Stimulated activated CD4-positive, alpha-beta T cell treated with anti-CD3 and anti-CD28 coated beads, Interleukin-15, amount 100 ng/mL, for 48 hours (primary cell): Measurements from ENCODE around the gene ARFRP1.
A peak's percentile ranks its signal among the peaks of the same experiment; 100 is the strongest.
"Not testable (repeated sequence)": the region's sequence is repeated elsewhere in the genome, so short reads cannot be mapped to it uniquely, and the experiment has no call there.

ENCODE experiments used
- DNase-seq, 2 donors: peaks; one replicate each; pipeline ENCODE4 v3.0.0-alpha.2; 2020; ENCODE audit warnings: low read depth in 2 of 2

The ARFRP1 gene

DNA sequence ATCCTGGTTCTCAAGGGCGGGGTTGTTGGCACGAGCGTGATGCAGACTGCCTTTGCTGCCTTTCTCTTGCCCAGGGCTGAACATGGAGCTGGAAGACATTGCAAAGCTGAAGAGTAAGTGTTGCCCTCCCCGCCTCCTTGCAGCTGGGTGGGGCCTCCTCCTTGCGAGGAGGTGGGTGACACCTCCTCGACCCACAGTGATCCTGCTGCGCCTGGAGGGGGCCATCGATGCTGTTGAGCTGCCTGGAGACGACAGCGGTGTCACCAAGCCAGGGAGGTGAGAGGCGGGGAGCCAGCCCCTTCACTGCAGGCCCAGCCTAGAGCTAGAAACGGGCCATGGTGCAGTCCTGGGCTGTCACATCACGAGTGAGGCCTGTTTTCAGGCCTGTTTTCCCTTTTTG, 29.7 kb downstream of the ARFRP1 start:
- DNase-seq = no peak

DNA sequence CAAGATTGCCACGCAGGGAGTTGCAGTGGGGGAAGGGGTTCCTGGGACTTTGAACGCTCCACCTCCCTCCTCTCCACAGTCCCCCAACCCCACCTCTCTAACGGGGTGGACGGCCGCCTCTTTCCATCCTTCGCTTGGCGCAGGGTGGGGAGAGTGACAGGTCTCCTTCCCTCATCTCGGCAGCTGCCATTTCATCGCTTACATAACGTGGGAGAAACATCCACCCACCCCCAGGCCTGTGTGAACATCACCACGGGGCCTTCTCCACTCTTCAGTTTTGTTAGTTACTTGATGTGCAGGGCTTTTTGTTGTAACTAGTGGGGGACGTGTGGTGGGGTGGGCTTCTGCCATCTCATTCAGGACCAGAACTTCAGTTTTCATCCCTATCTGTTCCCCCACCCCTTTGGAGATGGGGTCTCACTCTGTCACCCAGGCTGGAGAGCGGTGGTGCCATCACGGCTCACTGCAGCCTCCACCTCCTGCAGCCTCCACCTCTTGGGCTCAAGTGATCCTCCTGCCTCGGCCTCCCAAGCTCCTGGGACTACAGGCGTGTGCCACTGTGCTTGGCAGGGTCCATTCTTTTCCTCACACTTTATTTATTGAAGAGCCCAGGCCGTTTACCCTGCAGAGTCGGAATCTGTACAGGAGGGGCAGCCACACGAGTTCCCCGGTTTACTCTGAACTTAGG, 32.0 kb downstream of the ARFRP1 start:
- no peak for DNase-seq

DNA sequence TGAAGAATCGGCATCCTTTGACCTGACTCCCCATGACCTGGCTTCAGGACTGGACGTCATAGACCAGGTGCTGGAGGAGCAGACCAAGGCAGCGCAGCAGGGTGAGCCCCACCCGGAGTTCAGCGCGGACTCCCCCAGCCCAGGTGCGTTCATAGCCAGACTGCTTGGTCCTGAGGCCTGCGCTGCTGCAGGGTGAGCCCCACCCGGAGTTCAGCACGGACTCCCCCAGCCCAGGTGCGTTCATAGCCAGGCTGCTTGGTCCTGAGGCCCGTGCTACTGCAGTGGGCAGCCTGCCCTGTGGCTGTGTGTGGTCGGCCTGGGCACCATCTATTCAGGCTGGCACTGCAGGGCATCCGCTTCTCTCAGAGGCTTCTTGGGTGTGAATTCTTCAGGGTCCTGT, 33.8 kb downstream of the ARFRP1 start:
- DNase-seq = no peak

DNA sequence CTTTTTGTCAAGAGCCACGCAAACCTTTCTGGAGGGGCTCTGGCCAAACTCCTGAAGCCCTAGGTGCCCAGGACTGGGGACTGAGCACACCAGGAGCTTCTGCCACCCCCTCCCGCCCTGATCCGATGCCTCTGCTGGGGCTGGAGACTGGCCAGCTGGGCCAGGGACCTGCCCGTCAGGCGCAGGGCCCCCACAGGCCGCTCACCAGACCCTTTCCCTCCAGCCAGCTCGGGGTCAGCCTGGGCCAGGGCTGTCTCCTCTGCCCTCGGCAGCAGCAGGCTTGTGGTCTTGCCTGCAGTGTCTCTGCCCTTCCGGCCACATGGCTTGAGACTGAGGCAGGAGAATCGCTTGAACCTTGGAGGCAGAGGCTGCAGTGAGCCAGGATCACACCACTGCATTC, 35.1 kb downstream of the ARFRP1 start:
- no peak for DNase-seq

DNA sequence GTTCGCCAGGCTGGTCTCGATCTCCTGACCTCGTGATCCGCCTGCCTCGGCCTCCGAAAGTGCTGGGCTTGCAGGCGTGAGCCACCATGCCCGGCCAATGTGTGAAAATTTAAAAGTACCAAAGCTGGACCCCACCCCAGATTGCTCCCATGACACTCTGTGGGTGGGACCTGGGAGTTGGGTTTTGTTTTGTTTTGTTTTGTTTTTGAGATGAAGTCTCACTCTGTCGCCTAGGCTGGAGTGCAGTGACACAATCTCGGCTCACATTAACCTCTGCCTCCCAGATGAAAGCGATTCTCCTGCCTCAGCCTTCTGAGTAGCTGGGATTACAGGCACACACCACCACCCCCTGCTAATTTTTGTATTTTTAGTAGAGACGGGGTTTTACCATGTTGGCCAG, 36.1 kb downstream of the ARFRP1 start:
- DNase-seq = not testable (repeated sequence)

DNA sequence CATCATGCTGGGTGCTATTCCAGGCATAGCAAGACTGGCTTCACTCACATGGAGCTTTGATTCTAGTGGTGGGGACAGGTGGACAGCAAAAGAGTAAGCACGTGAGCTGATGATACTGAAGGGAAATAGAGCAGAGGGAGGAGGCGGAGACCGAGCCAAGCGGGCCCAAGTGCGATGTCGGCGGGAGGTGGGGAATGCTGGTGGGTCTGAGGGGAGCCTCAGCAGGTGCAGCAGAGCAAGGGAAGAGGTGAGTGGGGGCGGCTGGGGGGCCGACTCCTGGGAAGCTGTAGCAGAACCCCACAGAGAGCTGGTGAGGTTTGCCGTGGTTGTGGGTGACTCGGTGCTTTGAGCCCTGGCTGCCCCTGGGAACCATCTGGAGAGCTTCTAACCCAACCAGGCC, 39.4 kb downstream of the ARFRP1 start:
- no peak for DNase-seq

DNA sequence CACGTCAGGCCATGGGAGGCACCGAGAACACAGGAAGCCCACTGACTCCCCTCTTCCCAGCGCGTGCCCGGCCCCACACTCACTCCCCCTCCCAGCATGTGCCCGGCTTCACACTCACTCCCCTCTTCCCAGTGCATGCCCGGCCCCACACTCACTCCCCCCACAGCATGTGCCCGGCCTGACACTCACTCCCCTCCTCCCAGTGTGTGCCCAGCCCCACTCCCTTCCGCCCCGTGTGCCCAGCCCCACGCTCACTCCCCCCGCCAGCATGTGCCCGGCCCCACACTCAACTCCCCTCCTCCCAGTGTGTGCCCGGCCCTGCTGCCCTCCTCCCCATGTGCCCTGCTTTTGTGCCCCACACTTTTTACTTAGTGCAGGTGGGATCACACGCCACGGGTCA, 39.9 kb downstream of the ARFRP1 start:
- DNase-seq = no peak

DNA sequence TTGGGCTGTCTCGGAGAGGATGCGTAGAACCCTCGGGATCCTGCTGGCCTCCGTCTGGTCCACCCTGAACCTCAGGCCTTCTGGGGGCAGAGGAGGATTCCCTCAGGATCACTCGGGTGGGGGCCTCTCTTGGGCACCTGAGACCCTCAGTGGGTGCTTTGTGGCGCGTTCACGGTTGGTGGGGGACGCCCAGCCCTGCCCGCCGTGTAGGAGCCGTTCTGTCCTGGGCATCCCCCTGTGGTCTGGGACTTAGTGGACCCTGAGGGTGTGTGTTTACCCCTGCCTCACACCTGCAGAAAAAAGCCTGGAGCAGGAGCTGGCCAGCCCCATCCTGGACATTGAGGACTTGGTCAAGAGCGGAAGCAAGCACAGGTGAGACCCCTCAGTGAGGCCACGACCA, 42.1 kb downstream of the ARFRP1 start:
- DNase-seq = no peak

DNA sequence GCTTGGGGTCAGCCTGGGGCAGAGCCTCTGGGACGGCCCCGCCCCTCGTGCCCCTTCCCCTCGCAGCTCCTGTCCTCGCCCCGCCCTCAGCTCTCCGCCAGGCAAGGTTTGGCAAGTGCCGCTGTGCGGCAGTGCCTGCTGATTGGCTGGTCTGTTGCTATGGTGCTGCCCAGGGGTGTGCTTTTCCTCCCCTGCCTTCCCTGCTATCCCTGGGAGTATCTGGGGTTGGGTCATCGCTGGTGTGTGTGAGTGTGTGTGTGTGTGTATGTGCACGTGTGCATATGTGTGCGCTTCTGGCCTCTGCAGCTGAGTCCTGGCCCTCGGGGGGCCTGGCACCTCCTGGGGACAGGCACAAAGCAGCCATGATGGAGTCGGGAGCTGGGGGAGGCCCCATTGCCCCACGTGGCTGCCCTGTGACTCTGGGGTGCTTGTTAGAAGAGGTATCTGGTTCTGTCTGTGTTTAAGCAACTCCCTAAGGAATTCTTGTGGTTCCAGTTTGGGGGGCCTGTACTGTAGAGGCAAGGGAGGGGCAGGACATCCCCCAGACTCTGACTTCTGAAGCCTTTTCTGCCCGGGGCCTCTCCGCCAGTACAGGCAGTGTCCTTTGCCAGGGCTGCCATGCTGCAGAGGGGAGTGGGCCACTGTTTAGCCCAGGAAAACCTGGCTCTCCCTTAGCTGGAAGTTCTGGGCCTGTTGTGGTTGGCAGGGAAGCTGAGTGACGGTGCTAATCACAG, 42.7 kb downstream of the ARFRP1 start:
- DNase-seq = no peak

DNA sequence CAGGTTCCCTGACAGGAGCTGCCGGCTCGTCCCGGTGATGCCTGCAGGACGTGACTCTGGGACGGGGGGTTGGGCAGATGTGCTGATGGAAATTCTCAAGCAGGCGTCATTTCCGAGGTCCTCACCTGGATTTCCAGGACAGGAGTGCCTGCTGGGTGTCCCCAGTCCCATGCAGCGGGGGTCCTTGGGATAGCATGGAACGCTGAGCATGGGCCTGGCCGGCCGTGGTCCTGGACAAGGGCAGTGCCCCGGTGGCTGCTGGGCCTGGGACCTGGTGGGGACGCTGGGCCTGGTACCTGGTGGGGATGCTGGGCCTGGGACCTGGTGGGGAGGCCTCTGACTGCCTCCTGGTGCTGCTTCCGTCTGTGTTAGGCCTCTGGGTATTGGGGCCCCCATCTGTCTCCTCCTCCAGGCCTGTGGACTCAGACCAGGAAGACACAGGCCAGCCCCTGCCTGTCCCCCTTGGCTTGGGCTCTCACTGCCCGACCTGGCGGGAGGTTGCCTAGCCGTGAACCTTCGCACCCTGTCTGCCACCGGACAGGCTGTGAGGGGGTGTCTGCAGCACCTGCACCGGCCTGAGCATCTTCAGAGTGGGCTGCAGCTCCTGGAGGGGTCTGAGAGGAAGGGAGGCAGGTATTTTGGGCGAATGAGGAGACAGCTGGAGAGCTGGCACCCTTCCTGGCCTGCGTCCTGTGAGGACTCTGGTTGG, 43.5 kb downstream of the ARFRP1 start:
- no peak for DNase-seq

DNA sequence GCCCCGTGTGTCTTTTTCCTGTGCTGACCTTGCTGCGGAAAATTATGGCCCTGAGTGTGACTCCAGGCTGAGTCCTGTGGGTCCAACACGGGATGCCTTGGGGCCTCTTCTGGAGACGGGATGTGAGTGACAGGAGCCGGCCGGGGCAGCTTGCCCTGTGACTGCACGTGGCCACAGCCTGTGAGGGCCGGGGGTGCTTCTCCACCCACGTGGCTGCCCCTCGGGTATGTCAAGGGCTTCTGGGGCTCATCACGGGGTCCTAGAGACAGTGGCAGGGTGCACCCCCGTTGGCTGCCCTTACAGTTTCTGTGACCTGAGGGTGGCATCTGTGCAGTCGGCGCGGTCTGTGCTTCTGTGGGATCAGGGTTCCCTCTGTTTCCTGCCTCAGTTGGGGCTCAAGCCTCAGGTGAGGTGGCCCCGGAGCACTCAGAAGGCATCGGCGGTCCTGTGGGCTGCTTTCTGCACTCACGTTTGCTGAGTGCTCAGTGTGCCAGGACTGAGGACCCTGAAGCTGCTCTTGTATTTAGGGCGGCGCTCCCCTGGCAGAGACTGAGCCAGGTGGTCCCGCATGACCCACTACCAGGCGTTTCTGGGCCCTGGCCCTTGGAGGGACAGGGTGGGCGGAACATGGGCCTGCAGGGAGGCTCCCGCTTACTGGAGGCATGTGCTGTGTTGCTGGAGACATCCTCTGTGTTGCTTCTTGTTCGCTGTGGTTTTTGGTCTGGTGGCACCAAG, 44.3 kb downstream of the ARFRP1 start:
- DNase-seq = no peak

DNA sequence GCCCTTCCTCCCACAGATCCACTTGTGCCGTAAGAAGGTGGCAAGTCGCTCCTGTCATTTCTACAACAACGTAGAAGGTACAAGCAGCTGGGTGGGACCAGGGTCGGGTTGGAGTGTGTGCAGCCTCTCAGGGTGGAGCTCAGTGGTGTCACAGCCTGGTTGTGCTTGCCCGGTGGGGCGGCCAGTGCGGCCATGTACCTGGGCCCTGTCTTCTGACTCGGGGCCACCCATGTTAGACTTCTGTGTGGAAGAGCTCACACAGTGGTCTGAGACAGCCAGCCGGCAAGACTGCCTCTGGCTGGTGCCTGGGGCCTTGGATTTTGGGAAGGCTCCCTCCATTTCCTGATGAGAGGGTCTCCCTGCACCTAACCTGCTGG, 45.0 kb downstream of the ARFRP1 start:
- no peak for DNase-seq

DNA sequence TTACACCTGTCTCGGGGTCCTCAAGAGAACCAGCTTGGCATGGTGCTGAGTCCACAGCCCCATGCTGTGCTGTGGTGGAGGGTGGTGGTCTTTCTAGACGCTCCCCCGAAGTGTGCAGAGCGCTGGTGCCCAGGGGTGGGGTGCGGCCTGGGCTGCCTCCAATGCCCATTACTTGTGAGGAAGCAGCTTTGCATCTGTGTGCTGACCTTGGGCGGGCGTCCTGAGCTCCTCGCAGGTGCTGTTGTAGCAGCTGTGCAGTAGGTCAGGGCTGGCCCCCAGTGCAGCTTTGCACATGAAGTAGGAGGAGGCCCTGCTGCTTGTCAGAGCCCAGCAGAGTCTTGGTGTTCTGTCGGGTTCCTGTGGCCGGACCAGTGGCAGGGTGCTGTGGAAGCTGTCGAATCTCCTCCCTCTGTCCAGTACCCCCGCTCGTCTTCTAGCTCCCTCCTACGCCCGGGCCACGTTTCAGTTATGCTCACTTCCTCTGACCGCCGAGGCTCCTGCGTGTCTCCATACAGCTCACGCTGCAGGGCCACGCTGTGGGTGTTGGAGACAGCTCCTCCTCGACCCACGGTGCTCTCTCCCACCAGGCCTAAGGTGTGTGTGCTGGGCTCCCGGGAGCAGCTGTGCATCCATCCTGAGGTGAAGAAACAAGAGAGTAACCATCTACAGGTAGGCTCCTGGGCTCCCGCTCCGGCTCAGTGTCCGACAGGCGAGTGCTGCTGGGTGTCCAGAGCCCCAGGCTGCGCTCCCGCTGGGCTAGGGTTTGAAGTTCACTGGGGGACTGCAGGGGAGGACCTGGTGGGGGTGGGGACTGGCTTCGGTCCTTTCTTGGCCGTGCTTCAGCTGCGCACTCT, 45.6 kb downstream of the ARFRP1 start:
- no peak for DNase-seq

DNA sequence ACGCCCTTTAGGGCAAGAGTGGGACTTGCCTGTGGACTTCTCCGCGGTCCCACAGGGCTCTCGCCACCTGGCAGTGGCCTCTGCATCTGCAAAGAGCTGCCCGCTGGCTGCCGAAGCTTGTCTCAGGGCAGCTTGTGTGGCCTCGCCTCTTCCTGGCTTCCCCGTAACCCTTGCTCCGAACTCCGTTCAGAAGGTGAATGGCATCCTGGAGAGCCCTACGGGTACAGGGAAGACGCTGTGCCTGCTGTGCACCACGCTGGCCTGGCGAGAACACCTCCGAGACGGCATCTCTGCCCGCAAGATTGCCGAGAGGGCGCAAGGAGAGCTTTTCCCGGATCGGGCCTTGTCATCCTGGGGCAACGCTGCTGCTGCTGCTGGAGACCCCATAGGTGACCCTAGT, 46.7 kb downstream of the ARFRP1 start:
- DNase-seq = no peak

DNA sequence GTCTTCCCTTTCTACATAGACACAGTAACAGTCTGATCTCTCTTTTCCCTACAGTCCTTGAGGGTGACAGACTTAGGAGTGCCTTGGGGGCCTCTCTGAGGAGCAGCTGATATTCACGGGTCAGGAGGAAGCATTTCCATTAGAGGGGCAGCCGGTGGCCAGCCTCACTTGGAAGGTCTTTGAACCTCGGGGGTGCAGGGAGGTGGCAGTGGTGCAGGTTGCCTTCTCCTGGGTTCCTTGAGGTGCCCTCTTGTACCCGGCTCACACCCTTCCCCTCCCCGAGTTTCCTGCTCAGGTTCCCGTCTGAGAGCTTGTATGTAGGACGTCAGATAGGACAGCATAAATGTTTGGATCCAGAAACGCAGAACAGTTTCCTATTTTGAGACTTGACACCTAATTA, 47.2 kb downstream of the ARFRP1 start:
- DNase-seq = no peak

DNA sequence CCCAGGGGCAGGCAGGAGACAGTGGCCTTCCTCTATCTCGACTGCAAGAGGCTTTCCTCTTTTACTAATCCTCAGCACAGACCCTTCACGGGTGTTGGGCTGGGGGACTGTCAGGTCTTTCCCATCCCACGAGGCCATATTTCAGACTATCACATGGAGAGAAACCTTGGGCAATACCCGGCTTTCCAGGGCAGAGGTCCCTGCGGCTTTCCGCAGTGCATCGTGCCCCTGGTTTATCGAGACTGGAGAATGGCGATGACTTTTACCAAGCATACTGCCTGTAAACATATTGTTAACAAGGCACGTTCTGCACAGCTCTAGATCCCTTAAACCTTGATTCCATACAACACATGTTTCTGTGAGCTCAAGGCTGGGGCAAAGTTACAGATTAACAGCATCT, 47.6 kb downstream of the ARFRP1 start:
- DNase-seq = not testable (repeated sequence)

DNA sequence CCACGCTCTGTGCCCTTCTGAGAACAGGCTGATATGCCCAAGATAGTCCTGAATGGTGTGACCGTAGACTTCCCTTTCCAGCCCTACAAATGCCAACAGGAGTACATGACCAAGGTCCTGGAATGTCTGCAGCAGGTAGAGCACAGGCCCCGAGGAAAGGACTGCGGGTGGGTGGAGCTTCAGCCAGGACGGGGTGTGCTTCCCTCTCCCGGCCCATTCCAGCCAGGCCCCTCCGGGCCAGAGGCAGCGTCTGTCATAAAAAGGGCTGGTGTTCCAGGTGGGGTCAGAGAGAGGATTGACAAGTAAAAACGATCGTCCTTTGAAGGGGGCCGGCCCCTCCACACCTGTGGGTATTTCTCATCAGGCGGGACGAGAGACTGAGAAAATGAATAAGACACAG, 48.4 kb downstream of the ARFRP1 start:
- no peak for DNase-seq

DNA sequence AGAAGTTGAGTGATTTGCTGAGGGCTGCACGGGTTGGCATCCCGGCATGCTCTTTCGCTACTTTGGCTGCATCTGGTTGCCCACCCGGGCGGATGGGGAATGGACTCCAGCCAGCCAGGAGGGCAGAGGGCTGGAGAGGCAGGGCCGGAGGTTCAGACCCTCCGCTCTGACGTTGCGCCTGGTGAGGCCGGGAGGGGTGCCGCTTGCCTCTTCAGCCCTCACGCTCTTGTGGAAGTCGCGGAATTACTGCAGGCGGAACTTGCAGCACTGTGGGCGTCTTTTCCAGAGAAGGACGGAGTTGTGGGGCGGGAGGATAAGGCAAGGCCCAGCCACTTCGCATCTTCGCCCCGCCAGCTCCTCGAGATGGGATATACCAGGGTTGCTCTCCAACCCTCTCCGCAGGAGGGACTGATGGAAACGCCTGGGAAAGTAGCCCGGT, 49.0 kb downstream of the ARFRP1 start:
- no peak for DNase-seq

DNA sequence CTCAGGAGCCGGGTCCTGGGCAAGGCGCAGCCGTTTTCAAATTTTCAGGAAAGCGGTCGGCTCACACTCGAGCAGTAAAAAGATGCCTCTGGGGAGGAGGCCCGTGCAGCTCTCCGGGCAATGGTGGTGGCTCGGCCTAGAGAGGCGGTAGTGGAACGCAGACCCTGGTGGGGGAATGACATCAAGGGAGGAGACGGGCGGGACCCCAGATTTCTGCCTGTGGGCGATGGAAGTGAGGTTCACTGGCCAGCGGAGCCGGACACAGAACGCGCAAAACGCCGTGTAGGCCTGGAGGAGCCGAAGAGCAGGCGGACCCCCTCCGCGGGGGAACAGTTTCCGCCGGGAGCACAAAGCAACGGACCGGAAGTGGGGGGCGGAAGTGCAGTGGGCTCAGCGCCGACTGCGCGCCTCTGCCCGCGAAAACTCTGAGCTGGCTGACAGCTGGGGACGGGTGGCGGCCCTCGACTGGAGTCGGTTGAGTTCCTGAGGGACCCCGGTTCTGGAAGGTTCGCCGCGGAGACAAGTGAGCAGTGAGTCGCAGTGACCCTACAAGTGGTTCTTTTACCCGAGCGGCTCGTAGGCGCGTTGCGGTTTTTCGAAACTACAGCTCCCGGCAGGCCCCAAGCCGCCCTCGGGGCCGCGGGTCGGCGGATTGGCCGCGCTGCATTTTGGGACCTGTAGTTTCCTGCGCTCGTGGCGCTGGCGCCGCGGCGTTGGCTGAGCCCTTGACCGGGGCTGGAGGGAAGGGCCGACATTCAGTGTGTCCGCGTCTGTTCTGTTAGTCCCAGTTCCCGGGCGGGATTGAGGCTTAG, 49.6 kb downstream of the ARFRP1 start, which contains the start of gene RTEL1:
TSS of gene RTEL1 (plus strand) at position 376 of the 812 bp plus-strand sequence. CDS start 1,091 bp downstream, outside the sequence.
- peak; percentile 77 to 83 for DNase-seq

DNA sequence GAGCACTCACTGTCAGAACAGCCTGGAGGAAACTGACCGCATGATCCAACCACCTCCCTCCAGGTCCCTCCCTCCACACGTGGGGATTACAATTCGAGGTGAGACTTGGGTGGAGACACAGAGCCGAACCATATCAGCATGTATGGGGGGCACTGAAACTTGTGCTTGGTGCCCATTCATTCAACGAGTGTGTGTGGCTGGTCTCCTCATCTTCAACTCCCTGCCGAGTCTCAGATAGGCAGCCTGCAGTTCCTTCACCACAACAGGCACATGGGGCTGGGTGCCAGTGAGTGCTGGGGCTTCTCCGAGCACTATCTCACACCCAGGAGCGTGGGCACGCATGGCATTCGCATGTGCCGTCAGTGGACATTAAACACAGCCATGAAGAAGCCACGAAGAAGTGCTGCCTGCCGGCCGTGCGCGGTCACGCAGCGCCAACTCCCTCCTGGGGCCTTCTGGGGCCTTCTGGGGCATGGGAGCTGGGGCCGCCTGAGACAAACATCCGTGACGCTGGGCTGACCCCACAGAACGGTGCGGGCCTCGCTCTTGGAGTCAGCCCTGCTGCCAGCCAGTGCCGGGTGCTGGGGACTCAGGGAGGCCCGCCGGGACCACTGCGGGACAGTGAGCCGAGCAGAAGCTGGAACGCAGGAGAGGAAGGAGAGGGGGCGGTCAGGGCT, 50.4 kb downstream of the ARFRP1 start:
- no peak for DNase-seq
